ENCODE data around the gene B4GALT5.
"Not testable (repeated sequence)": the region's sequence is repeated elsewhere in the genome, so short reads cannot be mapped to it uniquely, and the experiment has no call there.

Gene B4GALT5

DNA sequence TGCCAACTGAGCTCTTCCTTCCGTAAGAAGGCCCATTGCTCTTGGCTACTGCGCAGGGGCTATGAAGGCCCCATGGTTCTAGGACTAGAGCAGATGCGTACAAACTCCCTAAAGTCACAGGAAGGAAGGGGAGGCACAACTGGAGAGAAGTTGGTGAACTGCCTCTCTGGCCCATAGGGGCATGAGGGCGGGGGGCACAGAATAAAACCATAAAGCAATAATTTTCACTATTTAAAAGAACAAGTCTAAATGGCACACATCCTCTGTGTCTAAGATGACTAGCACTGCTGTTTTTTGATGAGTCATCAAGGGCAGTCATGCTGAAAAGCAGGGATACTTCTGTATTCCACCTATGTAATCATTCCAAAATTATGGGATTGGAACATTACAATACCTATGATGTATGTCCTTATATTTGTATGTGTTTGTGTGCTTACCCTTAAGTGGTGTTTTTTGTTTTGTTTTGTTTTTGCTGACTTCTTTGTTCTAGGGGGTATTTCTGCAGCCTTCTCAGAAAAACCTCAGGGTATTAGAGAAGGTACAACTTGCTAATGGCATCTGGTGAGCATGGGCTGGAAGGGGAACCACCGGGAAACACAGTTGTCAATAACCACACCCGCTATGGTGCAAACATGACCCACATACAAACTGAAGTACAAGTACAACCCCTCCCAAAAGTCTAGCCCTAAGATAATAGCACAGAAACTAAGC is 36.9 kb downstream of the B4GALT5 start:
- DNase-seq (ENCODE audit: low spot score): no peak
- peak overlapping the region in 1 of 2 donors; percentile 42 for H3K27ac ChIP-seq
- no peak overlapping the region for H3K4me3 ChIP-seq
- TF ChIP-seq, protein P1, sequence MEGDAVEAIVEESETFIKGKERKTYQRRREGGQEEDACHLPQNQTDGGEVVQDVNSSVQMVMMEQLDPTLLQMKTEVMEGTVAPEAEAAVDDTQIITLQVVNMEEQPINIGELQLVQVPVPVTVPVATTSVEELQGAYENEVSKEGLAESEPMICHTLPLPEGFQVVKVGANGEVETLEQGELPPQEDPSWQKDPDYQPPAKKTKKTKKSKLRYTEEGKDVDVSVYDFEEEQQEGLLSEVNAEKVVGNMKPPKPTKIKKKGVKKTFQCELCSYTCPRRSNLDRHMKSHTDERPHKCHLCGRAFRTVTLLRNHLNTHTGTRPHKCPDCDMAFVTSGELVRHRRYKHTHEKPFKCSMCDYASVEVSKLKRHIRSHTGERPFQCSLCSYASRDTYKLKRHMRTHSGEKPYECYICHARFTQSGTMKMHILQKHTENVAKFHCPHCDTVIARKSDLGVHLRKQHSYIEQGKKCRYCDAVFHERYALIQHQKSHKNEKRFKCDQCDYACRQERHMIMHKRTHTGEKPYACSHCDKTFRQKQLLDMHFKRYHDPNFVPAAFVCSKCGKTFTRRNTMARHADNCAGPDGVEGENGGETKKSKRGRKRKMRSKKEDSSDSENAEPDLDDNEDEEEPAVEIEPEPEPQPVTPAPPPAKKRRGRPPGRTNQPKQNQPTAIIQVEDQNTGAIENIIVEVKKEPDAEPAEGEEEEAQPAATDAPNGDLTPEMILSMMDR (IDR thresholded peaks at IDR 0.05): no peak

DNA sequence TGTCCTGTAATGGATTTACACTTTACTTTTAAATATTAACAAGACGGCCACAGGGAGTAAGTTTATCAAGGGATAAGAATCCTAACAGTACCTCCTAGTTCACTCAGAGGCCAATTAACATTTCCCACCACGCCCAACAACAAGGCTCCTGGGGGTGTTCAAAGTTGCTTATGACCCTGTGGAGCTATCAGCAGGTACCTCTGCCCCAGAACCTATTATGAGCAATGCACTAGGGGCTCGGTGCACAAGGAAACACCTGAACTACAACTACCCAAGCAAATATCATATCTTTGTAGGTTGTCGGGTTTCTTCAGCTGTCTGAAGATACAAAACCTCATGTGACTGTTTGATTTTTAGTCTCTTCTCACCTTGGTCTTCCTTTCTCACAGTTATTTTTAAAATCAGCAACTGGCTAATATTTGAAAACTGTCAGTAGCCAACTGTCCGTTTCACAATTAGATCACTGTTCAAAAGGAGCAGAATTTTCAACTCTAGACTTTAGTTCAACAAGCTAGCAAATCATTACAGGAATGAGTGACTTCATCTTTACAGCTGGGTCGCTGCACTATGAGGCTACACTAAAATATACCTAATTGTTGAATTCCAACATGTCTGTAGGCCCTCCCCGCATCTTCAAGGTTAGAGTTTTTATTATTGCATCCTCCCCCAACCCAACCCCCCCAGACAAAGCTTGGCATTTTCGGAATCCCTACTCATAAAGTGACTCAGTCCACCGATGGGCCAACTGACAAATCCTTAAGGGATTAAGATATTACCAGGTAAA is 38.1 kb downstream of the B4GALT5 start:
- TF ChIP-seq, protein P1 (IDR thresholded peaks at IDR 0.05): no peak
- DNase-seq (ENCODE audit: low spot score): no peak
- no peak overlapping the region for H3K4me3 ChIP-seq
- no peak overlapping the region for H3K27ac ChIP-seq

GRCh38 chr20:49674383-49675352 is 39.0 kb downstream of the B4GALT5 start:
- TF ChIP-seq, protein P1 (IDR thresholded peaks at IDR 0.05): no peak
- DNase-seq (ENCODE audit: low spot score): no peak
- Histone ChIP-seq H3K27ac (no peak overlapping the region), H3K4me3 (no peak overlapping the region)

- TF ChIP-seq, protein P1 (IDR thresholded peaks at IDR 0.05): no peak
- no peak overlapping the region for H3K4me3 ChIP-seq
- H3K27ac ChIP-seq: no peak overlapping the region
- DNase-seq (ENCODE audit: low spot score): no peak
These were observed 41.5 kb downstream of the B4GALT5 start for GRCh38 chr20:49672096-49672664.

DNA sequence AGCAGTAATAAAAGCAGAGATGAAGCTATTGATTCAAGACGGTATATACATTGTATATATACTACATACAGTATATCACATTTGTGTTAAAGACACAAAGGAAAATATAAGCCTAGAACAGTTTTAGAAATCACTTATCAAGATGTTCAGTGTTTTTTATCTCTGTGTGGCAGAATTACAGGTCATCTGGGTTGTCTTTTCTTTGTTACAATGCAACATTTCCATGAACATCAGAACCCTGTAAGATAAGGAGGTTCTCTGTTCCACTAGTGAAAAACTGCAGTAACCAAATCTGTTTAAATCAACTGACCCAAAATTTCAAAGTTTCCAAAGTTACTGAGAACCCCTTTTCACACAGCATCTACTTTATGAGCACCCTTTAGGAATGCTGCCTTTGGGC is 42.2 kb downstream of the B4GALT5 start:
- H3K27ac ChIP-seq: no peak overlapping the region
- no peak for DNase-seq (ENCODE audit: low spot score)
- no peak overlapping the region for H3K4me3 ChIP-seq
- TF ChIP-seq, protein P1 (IDR thresholded peaks at IDR 0.05): no peak

DNA sequence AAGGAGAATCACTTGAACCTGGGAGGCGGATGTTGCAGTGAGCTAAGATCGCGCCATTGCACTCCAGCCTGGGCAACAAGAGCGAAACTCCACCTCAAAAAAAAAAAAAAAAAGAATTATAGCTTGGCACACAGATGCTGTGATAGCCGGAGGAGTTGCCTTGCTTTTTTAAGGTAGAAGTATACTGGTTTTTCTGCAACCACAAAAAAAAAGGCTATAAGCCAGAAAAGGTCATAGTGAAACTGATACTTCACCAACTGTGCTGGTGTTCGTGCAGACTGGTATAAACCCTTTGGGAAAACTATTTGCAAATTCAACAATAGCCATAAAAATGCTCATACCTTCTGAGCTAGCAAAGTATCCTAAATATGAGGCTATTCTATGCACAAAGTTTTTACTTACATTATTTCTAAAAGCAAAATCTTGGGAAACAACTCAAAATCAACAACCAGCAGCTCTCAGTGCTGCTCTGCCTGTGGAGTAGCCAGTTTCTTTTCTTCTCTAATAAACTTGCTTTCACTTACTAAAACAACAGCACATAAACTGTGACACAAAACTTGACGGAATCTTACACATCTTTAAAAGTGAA is 44.0 kb downstream of the B4GALT5 start:
- H3K4me3 ChIP-seq: no peak overlapping the region

GRCh38 chr20:49668878-49669195 is 44.8 kb downstream of the B4GALT5 start:
- DNase-seq (ENCODE audit: low spot score); H3K27ac ChIP-seq: not testable (repeated sequence)

More for the DNA sequence above, 44.0 kb downstream of the B4GALT5 start:
- DNase-seq (ENCODE audit: low spot score): no peak
- H3K27ac ChIP-seq: no peak overlapping the region
- TF ChIP-seq, protein P1 (IDR thresholded peaks at IDR 0.05): no peak

More at GRCh38 chr20:49668878-49669195, 44.8 kb downstream of the B4GALT5 start:
- H3K4me3 ChIP-seq: not testable (repeated sequence)

Data from coronary artery (tissue), 2 donors.